ENCODE data around the gene STIMATE.

GRCh38 chr3:52788890-52789745 is 108.2 kb downstream of the STIMATE start:
- TF ChIP-seq, protein P1, sequence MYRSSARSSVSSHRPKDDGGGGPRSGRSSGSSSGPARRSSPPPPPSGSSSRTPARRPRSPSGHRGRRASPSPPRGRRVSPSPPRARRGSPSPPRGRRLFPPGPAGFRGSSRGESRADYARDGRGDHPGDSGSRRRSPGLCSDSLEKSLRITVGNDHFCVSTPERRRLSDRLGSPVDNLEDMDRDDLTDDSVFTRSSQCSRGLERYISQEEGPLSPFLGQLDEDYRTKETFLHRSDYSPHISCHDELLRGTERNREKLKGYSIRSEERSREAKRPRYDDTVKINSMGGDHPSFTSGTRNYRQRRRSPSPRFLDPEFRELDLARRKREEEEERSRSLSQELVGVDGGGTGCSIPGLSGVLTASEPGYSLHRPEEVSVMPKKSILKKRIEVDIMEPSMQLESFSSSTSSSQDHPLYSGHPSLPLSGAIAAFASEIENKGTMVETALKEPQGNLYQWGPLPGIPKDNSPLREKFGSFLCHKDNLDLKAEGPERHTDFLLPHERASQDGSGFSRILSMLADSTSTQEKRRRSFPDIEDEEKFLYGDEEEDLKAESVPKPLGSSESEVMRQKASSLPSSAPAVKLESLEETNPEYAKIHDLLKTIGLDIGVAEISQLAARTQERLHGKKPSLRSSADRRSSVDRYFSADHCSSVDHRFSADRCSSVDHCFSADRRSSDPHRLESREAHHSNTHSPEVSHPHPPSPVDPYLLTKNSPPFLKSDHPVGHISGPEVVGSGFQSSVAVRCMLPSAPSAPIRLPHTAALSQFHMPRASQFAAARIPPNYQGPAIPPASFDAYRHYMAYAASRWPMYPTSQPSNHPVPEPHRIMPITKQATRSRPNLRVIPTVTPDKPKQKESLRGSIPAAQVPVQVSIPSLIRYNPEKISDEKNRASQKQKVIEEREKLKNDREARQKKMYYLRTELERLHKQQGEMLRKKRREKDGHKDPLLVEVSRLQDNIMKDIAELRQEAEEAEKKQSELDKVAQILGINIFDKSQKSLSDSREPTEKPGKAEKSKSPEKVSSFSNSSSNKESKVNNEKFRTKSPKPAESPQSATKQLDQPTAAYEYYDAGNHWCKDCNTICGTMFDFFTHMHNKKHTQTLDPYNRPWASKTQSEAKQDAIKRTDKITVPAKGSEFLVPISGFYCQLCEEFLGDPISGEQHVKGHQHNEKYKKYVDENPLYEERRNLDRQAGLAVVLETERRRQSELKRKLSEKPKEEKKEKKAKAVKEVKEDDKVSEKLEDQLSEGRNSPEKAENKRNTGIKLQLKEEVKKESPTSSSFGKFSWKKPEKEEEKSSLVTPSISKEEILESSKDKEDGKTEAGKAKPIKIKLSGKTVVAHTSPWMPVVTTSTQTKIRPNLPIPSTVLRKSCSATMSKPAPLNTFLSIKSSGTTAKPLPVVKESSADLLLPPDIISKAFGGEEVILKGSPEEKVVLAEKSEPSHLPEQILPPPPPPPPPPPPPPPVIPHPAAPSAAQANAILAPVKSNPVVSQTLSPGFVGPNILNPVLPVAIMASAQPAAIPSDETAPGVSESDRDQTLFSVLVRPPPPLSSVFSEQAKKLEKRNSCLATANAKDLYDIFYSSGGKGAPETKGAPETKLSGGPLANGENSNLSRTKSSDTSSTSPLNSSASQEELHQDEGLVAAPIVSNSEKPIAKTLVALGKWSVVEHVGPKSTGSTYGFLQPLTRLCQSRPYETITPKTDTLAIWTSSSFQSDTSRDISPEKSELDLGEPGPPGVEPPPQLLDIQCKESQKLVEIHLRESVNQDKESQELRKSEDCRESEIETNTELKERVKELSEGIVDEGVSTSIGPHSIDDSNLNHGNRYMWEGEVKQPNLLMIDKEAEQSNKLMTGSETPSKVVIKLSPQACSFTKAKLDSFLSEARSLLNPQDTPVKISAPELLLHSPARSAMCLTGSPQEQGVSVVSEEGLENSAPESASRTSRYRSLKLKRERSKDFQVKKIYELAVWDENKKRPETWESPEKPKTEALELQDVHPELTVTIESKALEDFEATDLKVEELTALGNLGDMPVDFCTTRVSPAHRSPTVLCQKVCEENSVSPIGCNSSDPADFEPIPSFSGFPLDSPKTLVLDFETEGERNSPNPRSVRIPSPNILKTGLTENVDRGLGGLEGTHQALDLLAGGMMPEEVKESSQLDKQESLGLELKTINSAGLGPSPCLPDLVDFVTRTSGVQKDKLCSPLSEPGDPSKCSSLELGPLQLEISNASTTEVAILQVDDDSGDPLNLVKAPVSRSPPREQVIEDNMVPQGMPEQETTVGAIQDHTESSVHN (IDR thresholded peaks at IDR 0.05; ENCODE audit: borderline replicate concordance in 1 of 2, low read depth in 1 of 2): no peak
- no peak for TF ChIP-seq JUN (IDR thresholded peaks at IDR 0.05; ENCODE audit: borderline replicate concordance, low read depth, low read length)
- TF ChIP-seq JUN (CRISPR knock-in tag; IDR thresholded peaks at IDR 0.05; ENCODE audit: borderline replicate concordance): no peak
- TF ChIP-seq E2F8 (IDR thresholded peaks at IDR 0.05; ENCODE audit: low read depth, partially characterized antibody): no peak
- TF ChIP-seq ID3 (CRISPR knock-in tag; IDR thresholded peaks at IDR 0.05): no peak
- no peak for TF ChIP-seq ID3 (tag; IDR thresholded peaks at IDR 0.05)
- no peak for TF ChIP-seq GATAD2B (IDR thresholded peaks at IDR 0.05; ENCODE audit: borderline replicate concordance)

Data from K562 (cell line).